ENCODE data around the gene SLC66A1. TPM values are rescaled to one million over a fixed set of nuclear protein-coding genes. Genes with fewer than 3 reads are reported as not detected.

Gene SLC66A1
- total RNA-seq, 1 experiment from 2014 or later, result 22.5 TPM

- H2BK15ac ChIP-seq (ENCODE audit: low read depth, low read length), result no peak overlapping the region
- no peak overlapping the region for H4K8ac ChIP-seq (replicated peaks; ENCODE audit: insufficient read length, low read depth, low read length)
- Mint-ChIP-seq H3K36me3 (ENCODE audit: insufficient read depth in 1 of 3, low read depth in 3 of 3) (peaks cover 6 to 45% (median 12%) of the 10 kb centered on the region in 3 experiments), H3K27me3 (ENCODE audit: low read depth) (no peaks in the 10 kb centered on the region), H3K4me1 (peaks cover 22 to 35% of the 10 kb centered on the region in 2 experiments), H3K4me3 (peak overlapping the region in 1 of 2 experiments; percentile 34; a peak in 4 of 5 replicates), H3K9me3 (no peaks in the 10 kb centered on the region), H3K27ac (peak overlapping the region; percentile 97 to 98 (median 98))
- no peak overlapping the region for H2AFZ ChIP-seq (ENCODE audit: low read length)
- H3K4ac ChIP-seq (ENCODE audit: low read depth, low read length), result no peak overlapping the region
- H3K23ac ChIP-seq (ENCODE audit: insufficient read length, low read depth, low read length), result no peak overlapping the region
- no peak overlapping the region for H3K56ac ChIP-seq (ENCODE audit: insufficient read length, low read depth, low read length)
- peaks cover 2% of the 10 kb centered on the region; the same call in 1 of the 2 replicates for H3K4me1 ChIP-seq (ENCODE audit: insufficient read depth, low read length)
- H3T11ph ChIP-seq (ENCODE audit: low read length), result no peak overlapping the region
- no peaks in the 10 kb centered on the region for H3K79me2 ChIP-seq (ENCODE audit: insufficient read depth, low read length)
- no peak overlapping the region for H2AK5ac ChIP-seq (ENCODE audit: insufficient read length, low read length)
- H3K79me1 ChIP-seq (ENCODE audit: insufficient read depth, low read depth, low read length, poor library complexity, severe bottlenecking), result no peaks in the 10 kb centered on the region
- DNase-seq, result peak; percentile 91
- peak overlapping the region; percentile 40 for H4K91ac ChIP-seq (ENCODE audit: insufficient read length, low read depth, low read length)
- peak overlapping the region; percentile 78 for H3K18ac ChIP-seq (ENCODE audit: insufficient read length, low read depth, low read length)
- peak; percentile 74 for TF ChIP-seq CTCF (conservative IDR thresholded peaks at IDR 0.05)
- WGBS (ENCODE audit: extremely low coverage, insufficient read length, low lambda C conversion rate), result no CpG with 5 or more reads among the region's 27 CpGs
- H3K9ac ChIP-seq (ENCODE audit: extremely low read depth, insufficient read length, low read length), result no peak overlapping the region
- no peaks in the 10 kb centered on the region for H4K20me1 ChIP-seq (ENCODE audit: control insufficient read depth, insufficient read depth, insufficient read length)
- H3K4me2 ChIP-seq (ENCODE audit: insufficient read depth, insufficient read length, low read length), result peak overlapping the region; percentile 25
- no peaks in the 10 kb centered on the region for H3K27me3 ChIP-seq (ENCODE audit: insufficient read depth, low read length)
- peak overlapping the region; percentile 74 for H3K14ac ChIP-seq (ENCODE audit: insufficient read depth, low read length)
- no peak overlapping the region for H2BK12ac ChIP-seq (ENCODE audit: insufficient read length, low read depth, low read length)
- no peaks in the 10 kb centered on the region for H3K9me3 ChIP-seq (ENCODE audit: control insufficient read depth, low read depth, low read length)
- peak overlapping the region; percentile 13 for H4K5ac ChIP-seq (ENCODE audit: insufficient read length, low read depth, low read length)
- H3K23me2 ChIP-seq (ENCODE audit: insufficient read length, low read depth, low read length, poor library complexity, severe bottlenecking), result no peaks in the 10 kb centered on the region
- no peak overlapping the region for H2BK5ac ChIP-seq (ENCODE audit: insufficient read length, low read length)
- no peak overlapping the region for H2BK20ac ChIP-seq (ENCODE audit: low read depth, low read length, poor library complexity, severe bottlenecking)
- peak overlapping the region; percentile 20 for H3K27ac ChIP-seq (ENCODE audit: insufficient read length, low read depth, low read length)
- no peak overlapping the region for H2BK120ac ChIP-seq (ENCODE audit: low read depth, low read length, poor library complexity, severe bottlenecking)
Observed at GRCh38 chr1:19338323-19338762, 26.2 kb downstream of the SLC66A1 start.
